Measurements from ENCODE around the gene NAPB.

Gene NAPB

GRCh38 chr20:23438661-23439060 is 17.4 kb upstream of the NAPB start:
- no peak for DNase-seq

DNA sequence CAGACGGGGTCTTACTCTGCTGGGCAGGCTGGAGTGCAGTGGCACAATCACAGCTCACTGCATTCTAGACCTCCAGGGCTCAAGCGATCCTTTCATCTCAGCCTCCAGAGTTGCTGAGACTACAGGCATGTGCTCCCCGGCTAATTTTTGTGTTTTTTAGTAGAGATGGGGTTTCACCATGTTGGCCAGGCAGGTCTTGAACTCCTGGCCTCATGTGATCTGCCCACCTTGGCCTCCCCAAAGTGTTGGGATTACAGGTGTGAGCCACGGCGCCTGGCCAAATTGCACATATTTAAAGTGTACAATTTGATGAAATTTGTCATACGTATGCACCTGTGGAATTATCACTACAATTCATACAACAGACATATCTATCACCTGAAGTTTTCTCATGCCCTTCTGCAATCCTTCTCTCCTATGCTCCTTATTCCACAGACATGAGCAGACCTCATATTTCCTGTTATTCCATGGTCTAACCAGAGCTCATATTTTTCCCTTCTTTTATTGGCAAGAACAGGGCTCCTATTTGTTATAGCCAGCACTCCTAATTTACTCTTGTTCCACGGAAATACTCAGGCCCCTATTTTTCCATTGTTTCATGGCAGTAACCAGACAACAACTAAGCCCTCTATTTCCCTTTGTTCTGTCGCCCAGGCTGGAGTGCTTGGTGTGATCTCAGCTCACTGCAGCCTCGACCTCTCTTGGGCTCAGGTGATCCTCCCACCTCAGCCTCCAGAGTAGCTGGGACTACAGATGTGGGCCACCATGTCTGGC is 16.0 kb upstream of the NAPB start:
- no peak for DNase-seq

DNA sequence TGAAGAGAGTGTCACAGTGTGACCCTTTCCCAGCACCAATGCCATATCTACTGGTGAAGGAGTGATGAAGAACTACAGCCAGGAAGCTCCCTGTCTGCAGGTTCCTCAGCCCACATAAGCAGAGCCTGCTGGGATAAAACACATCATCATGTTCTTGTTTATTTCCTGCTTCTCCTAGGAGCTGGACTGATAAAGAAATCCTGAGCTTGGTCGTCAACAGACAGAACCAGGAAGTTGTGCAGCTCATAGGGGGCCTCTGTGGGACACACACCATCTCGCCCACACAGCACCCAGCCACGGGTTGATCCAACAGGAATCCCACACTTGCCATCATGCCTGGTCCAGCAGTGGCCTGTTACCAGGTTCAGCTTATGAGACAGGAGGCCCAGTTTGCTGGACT is 15.4 kb upstream of the NAPB start:
- DNase-seq: no peak

GRCh38 chr20:23435626-23436539 is 14.6 kb upstream of the NAPB start:
- peak in 25 of 56 donors; percentile 4 to 61 (median 28) for DNase-seq

GRCh38 chr20:23434521-23435313 is 13.4 kb upstream of the NAPB start:
- DNase-seq: no peak

DNA sequence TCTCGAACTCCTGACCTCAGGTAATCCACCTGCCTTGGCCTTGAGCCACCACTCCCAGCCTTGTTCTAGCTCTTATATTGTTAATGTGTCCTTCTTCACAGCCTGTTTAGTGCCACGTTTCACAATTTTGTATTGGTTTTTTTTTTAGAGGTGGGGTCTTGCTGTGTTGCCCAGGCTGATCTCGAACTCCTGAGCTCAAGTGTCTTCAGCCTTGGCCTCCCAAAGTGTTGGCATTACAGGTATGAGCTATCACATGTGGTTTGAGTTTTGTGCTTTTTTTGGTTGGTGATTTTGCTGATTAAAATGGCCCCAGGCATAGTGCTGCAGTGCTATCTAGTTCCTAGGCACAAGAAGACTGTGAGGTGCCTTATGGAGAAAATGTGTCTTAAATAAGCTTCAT is 12.3 kb upstream of the NAPB start:
- no peak for DNase-seq

GRCh38 chr20:23425129-23425528 is 3.8 kb upstream of the NAPB start:
- no peak for DNase-seq

DNA sequence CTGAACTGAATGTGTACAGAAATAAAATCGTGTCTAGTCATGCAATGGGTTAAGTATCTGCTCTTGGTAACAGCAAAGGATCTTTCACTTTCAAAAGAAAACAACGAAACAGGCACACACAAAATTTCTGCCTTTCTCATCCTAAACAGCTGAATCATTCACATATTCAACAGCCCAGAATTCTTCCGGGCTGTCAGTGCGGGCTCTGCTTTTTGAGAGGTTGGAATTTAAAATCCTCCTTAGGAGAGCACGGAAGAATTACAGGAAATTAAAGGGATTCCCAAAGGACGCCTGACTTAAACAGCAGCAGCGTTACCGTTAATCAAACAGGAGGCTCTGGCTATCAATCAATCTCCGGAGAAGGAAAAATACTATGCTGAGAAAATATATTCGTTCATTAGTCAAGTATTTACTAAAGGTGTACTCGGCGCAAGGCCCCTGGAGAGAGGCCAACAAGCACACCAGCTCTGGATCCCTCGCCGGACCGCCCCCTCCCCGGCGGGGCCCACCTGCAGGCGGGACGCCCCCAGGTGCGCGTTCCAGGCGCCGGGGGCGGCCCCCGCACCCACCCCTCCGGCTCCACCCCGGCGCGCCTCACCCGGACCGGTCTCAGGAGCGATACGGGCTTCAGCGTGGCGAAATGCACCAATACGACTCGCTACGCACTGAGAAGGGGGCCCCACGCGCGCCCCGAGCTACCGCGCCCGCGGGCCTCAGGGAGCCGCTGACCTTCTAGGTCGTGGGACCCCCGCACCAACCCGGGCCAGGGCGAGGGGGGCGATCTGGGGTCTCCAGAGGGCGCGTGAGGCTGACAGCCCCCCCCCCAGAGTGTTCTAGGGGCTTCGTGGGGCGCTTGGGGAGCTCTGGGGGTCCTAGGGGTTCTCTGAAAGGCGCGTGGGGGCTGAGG is 1.0 kb downstream of the NAPB start:
- peak in 17 of 56 donors; percentile 9 to 40 (median 19) for DNase-seq

GRCh38 chr20:23419657-23419994 is 1.7 kb downstream of the NAPB start:
- no peak for DNase-seq

DNA sequence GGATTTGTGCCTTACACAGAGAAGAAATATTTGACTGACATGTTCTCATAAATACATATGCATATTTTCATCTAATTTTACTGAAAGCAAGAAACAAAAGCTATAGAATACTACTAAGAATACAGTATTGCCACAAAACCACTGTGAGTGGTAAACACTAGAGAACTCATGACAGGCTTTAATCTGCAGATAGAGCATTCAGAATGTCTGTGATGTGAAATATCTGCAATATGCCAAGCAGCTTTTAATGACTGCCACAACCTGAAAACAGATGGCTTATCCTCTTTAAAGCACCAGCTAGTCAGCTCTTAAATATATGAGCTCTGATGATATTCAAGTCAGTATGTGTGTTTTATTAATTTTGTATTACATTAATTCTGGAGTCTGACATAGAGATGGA is 3.4 kb downstream of the NAPB start:
- DNase-seq: no peak

- no peak for DNase-seq
Observed at GRCh38 chr20:23415959-23416583, 5.2 kb downstream of the NAPB start.

- no peak for DNase-seq
Observed at GRCh38 chr20:23415555-23415954, 5.7 kb downstream of the NAPB start.

GRCh38 chr20:23414526-23415188 is 6.6 kb downstream of the NAPB start:
- no peak for DNase-seq

DNA sequence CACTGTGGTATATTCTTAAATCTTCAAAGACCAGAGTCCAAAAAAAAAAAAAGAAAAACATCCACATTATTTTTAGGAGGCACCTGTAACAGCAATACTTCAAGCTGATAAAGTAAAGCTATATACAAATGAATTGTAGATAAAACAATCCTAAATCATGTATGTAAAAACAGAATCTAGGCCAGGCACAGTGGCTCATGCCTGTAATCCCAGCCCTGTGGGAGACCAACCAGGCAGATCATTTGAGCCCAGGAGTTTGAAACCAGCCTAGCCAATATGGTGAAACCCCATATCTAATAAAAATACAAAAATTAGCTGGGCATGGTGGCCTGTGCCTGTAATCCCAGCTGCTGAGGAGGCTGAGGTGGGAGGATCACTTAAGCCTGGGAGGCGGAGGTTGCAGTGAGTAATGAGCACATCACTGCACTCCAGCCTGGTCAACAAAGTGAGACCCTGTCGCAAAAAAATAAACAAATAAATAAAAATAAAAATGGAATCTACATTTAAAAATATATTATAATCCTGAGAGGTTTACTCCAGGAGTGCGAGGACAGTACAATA is 7.3 kb downstream of the NAPB start:
- no peak for DNase-seq

- no peak for DNase-seq
Observed at GRCh38 chr20:23412026-23412425, 9.3 kb downstream of the NAPB start.

DNA sequence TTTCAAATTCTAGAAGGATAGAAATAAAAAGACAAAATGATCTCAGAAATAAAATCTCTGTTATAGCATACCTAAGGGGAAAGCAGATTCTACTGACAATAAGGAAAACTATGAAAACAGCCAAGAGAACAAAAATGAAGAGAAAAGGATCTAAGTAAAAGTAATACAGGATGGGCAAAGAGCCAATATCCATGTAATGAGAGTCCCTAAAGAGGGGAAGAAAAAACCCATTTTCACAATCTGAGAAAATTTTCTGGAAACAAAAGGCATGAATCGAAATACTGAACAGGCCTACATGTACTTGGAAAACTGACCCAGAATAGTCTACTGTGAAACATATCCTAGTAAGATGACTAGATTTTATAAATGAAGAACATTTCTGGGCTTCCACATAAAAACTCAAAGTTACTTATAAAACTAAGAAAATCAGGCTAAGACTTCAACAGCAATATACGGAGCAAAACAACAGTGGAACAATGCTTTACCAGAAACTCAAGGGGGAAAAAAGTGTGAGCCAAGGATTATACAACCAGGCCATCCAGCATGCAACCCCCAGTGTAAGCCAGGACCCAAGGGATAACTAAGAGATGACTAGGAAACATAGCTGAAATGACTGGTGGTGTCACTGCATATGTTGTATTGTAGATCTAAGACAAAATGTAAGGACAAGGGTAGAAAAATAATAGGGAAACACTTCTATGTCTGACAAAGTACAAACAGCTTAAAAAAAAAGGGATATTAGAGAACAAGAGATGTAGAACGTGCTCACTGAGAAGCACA is 10.2 kb downstream of the NAPB start:
- no peak for DNase-seq

DNA sequence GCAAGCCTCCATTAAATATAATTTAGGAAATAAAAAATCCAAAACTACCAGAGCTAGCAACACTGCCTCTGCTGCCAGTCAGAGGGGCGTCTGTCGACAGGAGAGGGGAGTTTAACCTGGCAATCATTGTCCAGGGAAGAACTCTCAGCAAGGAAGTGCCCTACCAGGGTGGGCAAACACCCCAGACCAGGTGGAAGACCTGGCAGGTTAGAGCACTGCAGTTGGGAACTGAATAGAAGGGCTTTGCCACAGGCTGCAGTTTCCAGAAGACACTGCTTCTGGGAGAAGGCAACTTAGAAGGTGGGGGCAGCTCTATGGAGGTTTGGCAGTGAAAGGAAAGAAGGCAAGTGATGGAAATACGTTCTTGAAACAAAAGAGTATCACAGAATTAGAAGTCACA is 11.5 kb downstream of the NAPB start:
- DNase-seq: no peak

DNA sequence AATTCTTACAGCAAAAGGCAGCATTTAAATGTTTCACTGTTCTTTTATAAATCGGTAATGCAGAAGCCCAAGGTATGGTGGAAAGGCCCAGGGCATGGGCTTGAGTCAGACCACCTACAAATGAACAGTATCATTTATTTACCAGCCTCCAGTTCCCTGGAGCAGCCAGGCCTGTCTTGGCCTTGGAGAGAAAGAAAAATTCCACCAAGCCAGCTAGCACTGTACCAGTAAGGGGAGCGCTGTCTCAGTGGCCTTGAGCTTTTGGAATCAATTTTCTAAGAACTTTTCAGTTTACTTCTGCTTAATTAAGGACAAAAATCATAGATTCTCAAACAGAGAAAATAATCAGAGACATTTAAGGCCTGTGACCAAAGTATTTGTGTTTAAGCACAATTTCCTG is 12.3 kb downstream of the NAPB start:
- no peak for DNase-seq
